SK-N-SH (cell line): Measurements from ENCODE around the gene AZU1.

Experiments
- EP300 ChIP-seq, 2 experiments: IDR thresholded peaks; 2 replicates each; pipeline versions ENCODE4 v1.4.0 to v1.6.1; 2012; ENCODE audit warnings: borderline replicate concordance in 1 of 2, low read depth in 1 of 2, low read length in 1 of 2
- POLR2AphosphoS5 ChIP-seq: IDR thresholded peaks from 2 replicates; pipeline ENCODE4 v1.6.1; 2012; ENCODE audit warnings: low read depth, low read length
- TCF12 ChIP-seq: IDR thresholded peaks from 2 replicates; pipeline ENCODE4 v1.4.0; 2012
- TF ChIP-seq, protein P1 (sequence below): fragments of 200-600 bp; sonication (generic); IDR thresholded peaks from 2 replicates; pipeline ENCODE4 v1.6.1; 2017; ENCODE audit warnings: antibody characterized with exemption, mild to moderate bottlenecking, moderate library complexity

DNA sequence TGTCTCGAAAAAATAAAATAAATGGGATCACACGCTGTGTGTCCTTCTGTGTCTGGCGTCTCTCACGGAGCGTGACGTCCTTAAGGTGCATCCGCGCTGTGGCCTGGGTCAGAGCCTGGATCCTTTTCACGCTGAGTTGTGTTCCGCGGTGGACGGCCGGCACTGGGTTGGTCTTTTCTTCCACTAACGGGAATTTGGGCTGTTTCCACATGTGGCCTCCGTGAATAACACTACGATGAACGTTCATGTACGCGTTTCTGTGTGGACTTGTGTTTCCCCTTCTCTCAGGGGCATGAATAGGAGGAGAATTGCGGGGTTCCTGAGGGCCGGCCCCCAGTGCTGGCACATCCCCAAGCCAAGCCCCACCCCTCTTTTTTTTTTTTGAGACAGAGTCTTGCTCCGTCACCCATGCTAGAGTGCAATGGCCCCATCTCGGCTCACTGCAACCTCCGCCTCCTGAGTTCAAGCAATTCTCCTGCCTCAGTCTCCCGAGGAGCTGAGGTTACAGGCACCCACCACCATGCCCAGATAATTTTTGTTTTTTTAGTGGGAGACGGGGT lies 36.5 kb upstream of the AZU1 start:
- TF ChIP-seq, protein P1, sequence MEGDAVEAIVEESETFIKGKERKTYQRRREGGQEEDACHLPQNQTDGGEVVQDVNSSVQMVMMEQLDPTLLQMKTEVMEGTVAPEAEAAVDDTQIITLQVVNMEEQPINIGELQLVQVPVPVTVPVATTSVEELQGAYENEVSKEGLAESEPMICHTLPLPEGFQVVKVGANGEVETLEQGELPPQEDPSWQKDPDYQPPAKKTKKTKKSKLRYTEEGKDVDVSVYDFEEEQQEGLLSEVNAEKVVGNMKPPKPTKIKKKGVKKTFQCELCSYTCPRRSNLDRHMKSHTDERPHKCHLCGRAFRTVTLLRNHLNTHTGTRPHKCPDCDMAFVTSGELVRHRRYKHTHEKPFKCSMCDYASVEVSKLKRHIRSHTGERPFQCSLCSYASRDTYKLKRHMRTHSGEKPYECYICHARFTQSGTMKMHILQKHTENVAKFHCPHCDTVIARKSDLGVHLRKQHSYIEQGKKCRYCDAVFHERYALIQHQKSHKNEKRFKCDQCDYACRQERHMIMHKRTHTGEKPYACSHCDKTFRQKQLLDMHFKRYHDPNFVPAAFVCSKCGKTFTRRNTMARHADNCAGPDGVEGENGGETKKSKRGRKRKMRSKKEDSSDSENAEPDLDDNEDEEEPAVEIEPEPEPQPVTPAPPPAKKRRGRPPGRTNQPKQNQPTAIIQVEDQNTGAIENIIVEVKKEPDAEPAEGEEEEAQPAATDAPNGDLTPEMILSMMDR: no peak
- TF ChIP-seq POLR2AphosphoS5: no peak
- no peak for TF ChIP-seq TCF12
- no peak for TF ChIP-seq EP300 (IDR thresholded peaks at IDR 0.05; ENCODE audit: borderline replicate concordance in 1 of 2, low read depth in 1 of 2, low read length in 1 of 2)
